H1 (cell line): ENCODE data around the gene PBX1. TPM values are rescaled to one million over a fixed set of nuclear protein-coding genes. Genes with fewer than 3 reads are reported as not detected.

ENCODE experiments used
- CTCF ChIA-PET: fragments of 300-600 bp; sonication (Branson Sonifier 250); formaldehyde crosslinking; loops from one replicate; lab custom pipeline; 2021; ENCODE audit not compliant: partially characterized antibody; lab: Charles Lee
- POLR2A ChIA-PET: fragments of 300-600 bp; sonication (Branson Sonifier 250); formaldehyde crosslinking; loops from one replicate; lab custom pipeline; 2021; ENCODE audit warnings: inconsistent platforms; ENCODE audit not compliant: partially characterized antibody; lab: Charles Lee
- DNase-seq, 2 experiments: peaks; one replicate each; pipeline versions ENCODE4 v3.0.0 to v3.0.0-alpha.2; 2010 to 2022; ENCODE audit warnings: low spot score in 2 of 2, low read depth in 1 of 2, mixed read lengths in 1 of 2
- FAIRE-seq: peaks from 2 replicates; lab custom pipeline; 2011; peaks lifted over from hg19 to GRCh38; lab: Jason Lieb, UNC
- H2AFZ ChIP-seq: 2 replicates; pipeline ENCODE4 v1.8.1; 2012; ENCODE audit warnings: low read length, inconsistent platforms
- H2AK5ac ChIP-seq: 2 replicates; pipeline ENCODE4 v1.6.1; 2013; ENCODE audit warnings: low read depth, low read length
- H2BK120ac ChIP-seq: replicated peaks from 2 replicates; pipeline ENCODE3; 2013; ENCODE audit warnings: low read depth, low read length, inconsistent platforms
- H2BK12ac ChIP-seq: 2 replicates; pipeline ENCODE4 v1.6.1; 2013; ENCODE audit warnings: low read depth, low read length
- H2BK15ac ChIP-seq: 2 replicates; pipeline ENCODE4 v1.6.1; 2013; ENCODE audit warnings: low read length
- H2BK20ac ChIP-seq: 2 replicates; pipeline ENCODE4 v1.6.1; 2013; ENCODE audit warnings: low read length
- H2BK5ac ChIP-seq: 2 replicates; pipeline ENCODE4 v1.6.1; 2013; ENCODE audit warnings: low read depth, low read length
- H3K14ac ChIP-seq: 2 replicates; pipeline ENCODE4 v1.6.1; 2013; ENCODE audit warnings: inconsistent platforms; ENCODE audit not compliant: insufficient read length
- H3K18ac ChIP-seq: 2 replicates; pipeline ENCODE4 v1.6.1; 2013; ENCODE audit warnings: low read length; ENCODE audit errors: extremely low read depth
- H3K23ac ChIP-seq: 2 replicates; pipeline ENCODE4 v1.6.1; 2013; ENCODE audit warnings: inconsistent platforms; ENCODE audit not compliant: insufficient read length
- H3K23me2 ChIP-seq: 2 replicates; pipeline ENCODE4 v1.6.1; 2013; ENCODE audit warnings: low read depth, low read length
- H3K27ac ChIP-seq: 2 replicates; pipeline ENCODE4 v1.6.1; 2011; ENCODE audit warnings: low read depth, low read length, inconsistent platforms
- H3K27me3 ChIP-seq, 4 experiments: replicated peaks in 1 of 4; 1 replicate in 1 of 4; 2 replicates in 3 of 4; pipeline versions ENCODE4 v1.6.1 to v1.8.1; 2011 to 2013; ENCODE audit warnings: low read length in 3 of 4, mild to moderate bottlenecking in 3 of 4, inconsistent platforms in 2 of 4, mixed read lengths in 2 of 4, moderate library complexity in 1 of 4; ENCODE audit not compliant: control insufficient read depth in 3 of 4, insufficient read depth in 3 of 4; ENCODE audit errors: extremely low read depth in 1 of 4
- H3K36me3 ChIP-seq, 4 experiments: 2 replicates each; pipeline versions ENCODE4 v1.6.1 to v1.8.1; 2011 to 2013; ENCODE audit warnings: mild to moderate bottlenecking in 4 of 4, low read length in 3 of 4, moderate library complexity in 2 of 4, control low read depth in 1 of 4, inconsistent platforms in 1 of 4; ENCODE audit not compliant: insufficient read depth in 4 of 4, control insufficient read depth in 2 of 4
- H3K4ac ChIP-seq: replicated peaks from 2 replicates; pipeline ENCODE3; 2013; ENCODE audit warnings: low read length, low read depth, mixed read lengths, inconsistent platforms; ENCODE audit not compliant: insufficient read length
- H3K4me1 ChIP-seq, 4 experiments: replicated peaks in 1 of 4; 1 replicate in 1 of 4; 2 replicates in 3 of 4; pipeline versions ENCODE4 v1.6.1 to v1.8.1; 2011 to 2013; ENCODE audit warnings: low read length in 3 of 4, inconsistent platforms in 2 of 4, mixed read lengths in 1 of 4; ENCODE audit not compliant: insufficient read depth in 4 of 4, control insufficient read depth in 3 of 4
- H3K4me2 ChIP-seq, 2 experiments: 2 replicates each; pipeline versions ENCODE4 v1.6.1 to v1.8.1; 2011 to 2013; ENCODE audit warnings: low read depth in 2 of 2, low read length in 2 of 2, control low read depth in 1 of 2, inconsistent platforms in 1 of 2, mild to moderate bottlenecking in 1 of 2; ENCODE audit not compliant: insufficient read depth in 1 of 2
- H3K4me3 ChIP-seq, 4 experiments: fragments of 200-600, 300-600 bp in 1 of 4; sonication (generic), shearing (Covaris generic), sonication (Bioruptor Twin) in 1 of 4; 2 replicates each; pipeline versions ENCODE4 v1.5.1 to v1.8.1; 2011 to 2016; ENCODE audit warnings: low read length in 4 of 4, low read depth in 3 of 4, control low read depth in 2 of 4, inconsistent platforms in 2 of 4, mild to moderate bottlenecking in 2 of 4, mixed read lengths in 1 of 4, moderate library complexity in 1 of 4; ENCODE audit not compliant: insufficient read depth in 2 of 4; ENCODE audit errors: extremely low read depth in 1 of 4
- H3K56ac ChIP-seq: replicated peaks from 2 replicates; pipeline ENCODE3; 2013; ENCODE audit warnings: low read depth, mild to moderate bottlenecking, mixed read lengths, low read length, inconsistent platforms; ENCODE audit not compliant: insufficient read length
- H3K79me1 ChIP-seq: 2 replicates; pipeline ENCODE4 v1.6.1; 2013; ENCODE audit warnings: low read depth, low read length, control low read depth
- H3K79me2 ChIP-seq, 2 experiments: 2 replicates each; pipeline versions ENCODE4 v1.6.1 to v1.8.1; 2012 to 2013; ENCODE audit warnings: low read length in 2 of 2, mild to moderate bottlenecking in 2 of 2, inconsistent platforms in 1 of 2; ENCODE audit not compliant: insufficient read depth in 2 of 2, control insufficient read depth in 1 of 2
- H3K9ac ChIP-seq, 4 experiments: replicated peaks in 1 of 4; 1 replicate in 1 of 4; 2 replicates in 3 of 4; pipeline versions ENCODE4 v1.6.1 to v1.8.1; 2011 to 2013; ENCODE audit warnings: low read depth in 3 of 4, low read length in 3 of 4, control low read depth in 2 of 4, mild to moderate bottlenecking in 2 of 4, moderate library complexity in 2 of 4, inconsistent platforms in 1 of 4; ENCODE audit errors: extremely low read depth in 1 of 4
- H3K9me3 ChIP-seq, 2 experiments: 2 replicates each; pipeline versions ENCODE4 v1.6.1 to v1.8.1; 2012 to 2013; ENCODE audit warnings: mild to moderate bottlenecking in 2 of 2, moderate library complexity in 2 of 2, control low read depth in 1 of 2, inconsistent platforms in 1 of 2, low read depth in 1 of 2, low read length in 1 of 2, mixed read lengths in 1 of 2; ENCODE audit not compliant: insufficient read depth in 2 of 2
- H4K20me1 ChIP-seq, 2 experiments: replicated peaks in 1 of 2; 2 replicates each; pipeline versions ENCODE3 to v1.8.1; 2011 to 2013; ENCODE audit warnings: inconsistent platforms in 2 of 2, low read length in 2 of 2, mild to moderate bottlenecking in 1 of 2; ENCODE audit not compliant: insufficient read depth in 2 of 2, control insufficient read depth in 1 of 2
- H4K5ac ChIP-seq: 2 replicates; pipeline ENCODE4 v1.6.1; 2013; ENCODE audit warnings: low read length, low read depth, mixed read lengths, inconsistent platforms; ENCODE audit not compliant: insufficient read length
- H4K8ac ChIP-seq: 2 replicates; pipeline ENCODE4 v1.8.0; 2013; ENCODE audit warnings: mild to moderate bottlenecking, moderate library complexity, low read length, inconsistent platforms; ENCODE audit not compliant: insufficient read depth; ENCODE audit errors: extremely low read depth
- H4K91ac ChIP-seq: replicated peaks from 2 replicates; pipeline ENCODE3; 2013; ENCODE audit warnings: low read length, mixed read lengths, inconsistent platforms; ENCODE audit not compliant: insufficient read length
- NANOG ChIP-seq: IDR thresholded peaks from 2 replicates; pipeline ENCODE4 v1.6.1; 2011; ENCODE audit warnings: low read length, low read depth, mild to moderate bottlenecking, inconsistent platforms; ENCODE audit not compliant: insufficient read depth, poor library complexity, severe bottlenecking
- TEAD4 ChIP-seq: IDR thresholded peaks from 2 replicates; pipeline ENCODE4 v1.6.1; 2012; ENCODE audit warnings: low read depth, low read length, inconsistent platforms, mixed read lengths
- polyA plus RNA-seq, 7 experiments: library from polyadenylated mRNA; depleted of rRNA in 3 of 7; stranded (reverse) in 5 of 7; unstranded in 2 of 7; fragments of >200 nt in 5 of 7; fragments of 200-250 nt in 2 of 7; gene quantifications; 1 replicate in 5 of 7; 2 replicates in 1 of 7; 4 replicates in 1 of 7; pipeline versions ENCODE4 v1.2.1 to v1.2.3, GENCODE V29; 2011 to 2013; ENCODE audit warnings: missing spikeins in 2 of 7, mixed read lengths in 2 of 7
- total RNA-seq: library from RNA; stranded (reverse); fragmentation: NEBNext Ultra II Directional; extraction: Animal tissue kit (Norgen Biotek cat#: 25700); gene quantifications from 2 replicates; pipeline ENCODE4 v1.2.1, GENCODE V29; 2021

The PBX1 gene
- total and polyA plus RNA-seq, 2 of the 8 experiments (the other 6 are each of a cell fraction or from before 2014, with no cell fraction given) = 87.4 to 124 TPM

DNA sequence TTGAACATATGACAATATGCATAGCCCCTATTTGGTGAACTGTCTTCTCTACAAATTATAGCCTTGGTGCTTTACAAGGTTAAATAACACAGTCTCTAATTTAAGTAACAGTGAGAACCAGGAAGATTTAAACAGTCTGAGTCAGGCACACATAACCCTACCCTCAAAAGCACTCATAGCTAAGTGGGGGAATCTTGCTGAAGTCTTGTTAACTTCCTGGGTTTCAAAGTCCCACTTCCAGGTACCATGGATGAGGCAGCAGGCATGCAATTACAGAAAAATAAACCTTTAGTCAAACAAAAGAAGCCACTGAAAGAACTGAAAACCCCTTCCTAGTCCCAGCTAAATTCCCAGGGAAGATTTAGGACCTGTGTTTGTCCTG lies 147.6 kb downstream of the PBX1 start:
- no peak overlapping the region for H3K56ac ChIP-seq
- no peak overlapping the region for H3K14ac ChIP-seq
- H3K9ac ChIP-seq = no peak overlapping the region
- H3K23ac ChIP-seq = no peak overlapping the region
- peaks cover 2 to 16% (median 12%) of the 10 kb centered on the region in 4 experiments for H3K4me1 ChIP-seq
- H2AK5ac ChIP-seq = no peak overlapping the region
- H2BK5ac ChIP-seq = no peak overlapping the region
- no peak overlapping the region for H4K91ac ChIP-seq
- peaks cover 11 to 14% of the 10 kb centered on the region in 2 experiments for H4K20me1 ChIP-seq
- no peak overlapping the region for H2BK15ac ChIP-seq
- no peak overlapping the region for H2BK12ac ChIP-seq
- no peaks in the 10 kb centered on the region for H3K27me3 ChIP-seq
- H2BK120ac ChIP-seq = no peak overlapping the region
- H2AFZ ChIP-seq = no peak overlapping the region
- H3K36me3 ChIP-seq = no peaks in the 10 kb centered on the region
- H3K23me2 ChIP-seq = no peaks in the 10 kb centered on the region
- peaks cover 7% of the 10 kb centered on the region; the same call in 1 of the 2 replicates for H3K79me1 ChIP-seq
- H4K5ac ChIP-seq = no peak overlapping the region
- H3K4ac ChIP-seq = no peak overlapping the region
- no peak overlapping the region for H3K18ac ChIP-seq
- H2BK20ac ChIP-seq = no peak overlapping the region
- no peaks in the 10 kb centered on the region for H3K9me3 ChIP-seq
- FAIRE-seq (no peak), DNase-seq (no peak)
- H3K79me2 ChIP-seq = peaks cover 4 to 93% of the 10 kb centered on the region in 2 experiments; a peak in 3 of 4 replicates
- POLR2A ChIA-PET = interaction anchor here (1.2 kb wide), 1 partner anchor 9 kb away, joined by 3 read pairs; no protein-coding TSS in a partner anchor
- no peak overlapping the region; a peak in 1 of 4 replicates for H3K4me2 ChIP-seq
- H3K27ac ChIP-seq = no peak overlapping the region
- no peak overlapping the region for H3K4me3 ChIP-seq
- H4K8ac ChIP-seq = no peak overlapping the region
- TF ChIP-seq NANOG (no peak), TEAD4 (no peak)
- CTCF ChIA-PET = interaction anchor here (1.0 to 9.5 kb wide), 6 partner anchors 12 to 79 kb away, joined by 3 to 64 read pairs (median 24); no protein-coding TSS in a partner anchor
